ENCODE results near the gene ZBP1.

ZBP1 gene

GRCh38 chr20:57579898-57580447, 40.3 kb downstream of the ZBP1 start:
- TF ChIP-seq CTCF (conservative IDR thresholded peaks at IDR 0.05; ENCODE audit: low read length) (no peak), EZH2phosphoT487 (IDR thresholded peaks at IDR 0.05; ENCODE audit: borderline replicate concordance) (no peak)
- no peak overlapping the region for H3K4me2 ChIP-seq (ENCODE audit: low read depth, low read length, poor library complexity, severe bottlenecking)
- H4K20me1 ChIP-seq (ENCODE audit: insufficient read depth, low read length, poor library complexity, severe bottlenecking) = no peaks in the 10 kb centered on the region
- no peak overlapping the region for H3K9ac ChIP-seq (ENCODE audit: low read depth, low read length, poor library complexity, severe bottlenecking)
- no peak overlapping the region for H2AFZ ChIP-seq (ENCODE audit: low read length)
- H3K4me1 ChIP-seq (ENCODE audit: insufficient read depth, low read length, poor library complexity, severe bottlenecking) = no peaks in the 10 kb centered on the region
- no peaks in the 10 kb centered on the region for H3K9me2 ChIP-seq (replicated peaks; ENCODE audit: low read depth, low read length)
- H3F3A ChIP-seq (ENCODE audit: low read depth) = no peaks in the 10 kb centered on the region
- H3K9me3 ChIP-seq (ENCODE audit: insufficient read depth, low read depth, low read length) = no peaks in the 10 kb centered on the region
- no peak overlapping the region for H3K4me3 ChIP-seq (ENCODE audit: low read length, poor library complexity, severe bottlenecking)
- H3K27me3 ChIP-seq (ENCODE audit: insufficient read depth, low read length, poor library complexity, severe bottlenecking) = no peaks in the 10 kb centered on the region
- H3K79me2 ChIP-seq (ENCODE audit: insufficient read depth, low read length) = no peaks in the 10 kb centered on the region
- H3K36me3 ChIP-seq (ENCODE audit: insufficient read depth, low read length) = no peaks in the 10 kb centered on the region

DNA sequence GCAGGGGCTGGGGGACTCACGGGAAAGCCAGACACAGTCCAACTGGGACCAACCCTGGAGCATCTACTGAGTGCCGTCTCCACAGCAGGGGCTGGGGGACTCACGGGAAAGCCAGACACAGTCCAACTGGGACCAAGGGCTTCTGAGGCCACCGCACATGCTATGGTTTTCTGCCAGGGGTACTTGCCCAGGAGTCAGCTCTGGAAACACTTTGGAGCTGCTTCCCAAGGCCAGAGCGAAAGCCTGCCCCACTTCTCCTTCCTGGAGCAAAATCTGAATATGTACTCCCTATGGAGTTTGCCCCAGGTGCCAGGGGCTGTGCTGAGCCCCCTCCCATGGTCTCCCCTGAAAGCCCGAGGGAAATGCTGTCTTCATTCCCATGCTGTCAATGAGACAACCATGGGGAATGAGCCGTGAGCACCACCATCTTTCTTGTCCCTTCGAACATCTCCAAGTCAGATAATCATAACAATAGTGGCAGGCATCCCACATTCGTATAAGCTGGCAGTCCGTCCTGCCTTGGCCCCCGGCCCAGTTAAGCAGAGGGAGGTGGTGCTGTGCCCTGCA, 40.8 kb downstream of the ZBP1 start:
- Histone ChIP-seq H3K4me2 (ENCODE audit: low read depth, low read length, poor library complexity, severe bottlenecking) (no peak overlapping the region), H3K9me3 (ENCODE audit: insufficient read depth, low read depth, low read length) (no peaks in the 10 kb centered on the region), H3K36me3 (ENCODE audit: insufficient read depth, low read length) (no peaks in the 10 kb centered on the region), H3F3A (ENCODE audit: low read depth) (no peaks in the 10 kb centered on the region), H4K20me1 (ENCODE audit: insufficient read depth, low read length, poor library complexity, severe bottlenecking) (no peaks in the 10 kb centered on the region), H3K27me3 (ENCODE audit: insufficient read depth, low read length, poor library complexity, severe bottlenecking) (no peaks in the 10 kb centered on the region), H3K79me2 (ENCODE audit: insufficient read depth, low read length) (no peaks in the 10 kb centered on the region), H2AFZ (ENCODE audit: low read length) (no peak overlapping the region), H3K9me2 (replicated peaks; ENCODE audit: low read depth, low read length) (no peaks in the 10 kb centered on the region), H3K9ac (ENCODE audit: low read depth, low read length, poor library complexity, severe bottlenecking) (no peak overlapping the region), H3K4me1 (ENCODE audit: insufficient read depth, low read length, poor library complexity, severe bottlenecking) (no peaks in the 10 kb centered on the region), H3K4me3 (ENCODE audit: low read length, poor library complexity, severe bottlenecking) (no peak overlapping the region)
- no peak for TF ChIP-seq EZH2phosphoT487 (IDR thresholded peaks at IDR 0.05; ENCODE audit: borderline replicate concordance)
- TF ChIP-seq CTCF (conservative IDR thresholded peaks at IDR 0.05; ENCODE audit: low read length) = no peak

GRCh38 chr20:57578476-57579165, 41.6 kb downstream of the ZBP1 start:
- Histone ChIP-seq H3K79me2 (ENCODE audit: insufficient read depth, low read length) (no peaks in the 10 kb centered on the region), H3F3A (ENCODE audit: low read depth) (no peaks in the 10 kb centered on the region), H3K4me1 (ENCODE audit: insufficient read depth, low read length, poor library complexity, severe bottlenecking) (no peaks in the 10 kb centered on the region), H3K9me3 (ENCODE audit: insufficient read depth, low read depth, low read length) (no peaks in the 10 kb centered on the region), H3K27me3 (ENCODE audit: insufficient read depth, low read length, poor library complexity, severe bottlenecking) (no peaks in the 10 kb centered on the region), H2AFZ (ENCODE audit: low read length) (no peak overlapping the region), H3K4me3 (ENCODE audit: low read length, poor library complexity, severe bottlenecking) (no peak overlapping the region), H3K4me2 (ENCODE audit: low read depth, low read length, poor library complexity, severe bottlenecking) (no peak overlapping the region), H3K36me3 (ENCODE audit: insufficient read depth, low read length) (no peaks in the 10 kb centered on the region), H4K20me1 (ENCODE audit: insufficient read depth, low read length, poor library complexity, severe bottlenecking) (no peaks in the 10 kb centered on the region), H3K9ac (ENCODE audit: low read depth, low read length, poor library complexity, severe bottlenecking) (no peak overlapping the region), H3K9me2 (replicated peaks; ENCODE audit: low read depth, low read length) (no peaks in the 10 kb centered on the region)
- TF ChIP-seq EZH2phosphoT487 (IDR thresholded peaks at IDR 0.05; ENCODE audit: borderline replicate concordance) (no peak), CTCF (conservative IDR thresholded peaks at IDR 0.05; ENCODE audit: low read length) (no peak)

All from Loucy (cell line).